Activated CD8-positive, alpha-beta memory T cell treated with anti-CD3 and anti-CD28 coated beads, Interleukin-2, amount 50 U/mL, for 4 hours (primary cell): ENCODE measurements around the gene BTBD1.
A peak's percentile ranks its signal among the peaks of the same experiment; 100 is the strongest.
"Not testable (repeated sequence)": the region's sequence is repeated elsewhere in the genome, so short reads cannot be mapped to it uniquely, and the experiment has no call there.

Experiments used
- DNase-seq: peaks from one replicate; pipeline ENCODE4 v3.0.0-alpha.2; 2020

The BTBD1 gene

DNA sequence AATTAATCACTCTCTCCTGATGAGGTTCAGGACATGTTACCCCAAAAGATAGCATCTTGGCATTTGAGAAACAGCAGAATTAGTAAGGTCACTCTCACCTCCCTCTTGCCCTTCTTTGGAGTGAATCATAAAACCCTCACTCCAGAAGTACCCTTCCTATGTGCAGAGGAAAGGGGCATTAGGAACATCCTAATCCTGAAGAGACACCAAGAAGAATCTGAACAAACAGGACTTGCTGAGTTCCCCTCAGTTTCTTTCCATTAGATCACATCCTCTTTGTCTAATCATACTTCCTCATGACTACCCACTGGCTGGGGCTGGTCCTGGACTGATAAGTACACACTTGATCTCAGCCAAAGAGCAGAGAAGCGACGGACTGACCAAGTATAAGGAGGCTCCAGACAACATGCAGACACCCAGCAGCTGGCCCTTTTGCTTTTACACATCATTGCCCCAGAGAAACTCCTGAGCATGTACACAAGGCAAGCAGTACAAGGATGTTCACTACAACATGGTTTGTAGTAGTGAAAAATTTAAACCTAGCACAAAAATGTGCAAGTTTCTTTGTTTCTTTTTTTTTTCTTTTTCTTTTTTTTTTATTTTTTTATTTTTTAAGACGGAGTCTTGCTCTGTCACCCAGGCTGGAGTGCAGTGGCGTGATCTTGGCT lies 25.4 kb upstream of the BTBD1 start:
- DNase-seq = no peak

DNA sequence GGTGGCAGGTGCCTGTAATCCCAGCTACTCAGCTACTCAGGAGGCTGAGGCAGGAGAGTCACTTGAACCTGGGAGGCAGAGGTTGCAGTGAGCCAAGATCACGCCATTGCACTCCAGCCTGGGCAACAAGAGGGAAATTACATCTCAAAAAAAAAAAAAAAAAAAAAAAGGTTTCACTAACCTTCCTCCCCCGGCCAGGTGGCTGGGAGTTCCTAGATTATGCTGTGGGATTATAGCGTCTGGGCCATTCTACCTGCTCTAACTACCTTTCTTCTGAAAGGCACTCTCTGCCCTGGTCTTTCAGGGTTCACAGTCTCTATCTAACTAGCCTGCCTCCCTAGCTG lies 24.9 kb upstream of the BTBD1 start:
- DNase-seq = not testable (repeated sequence)

DNA sequence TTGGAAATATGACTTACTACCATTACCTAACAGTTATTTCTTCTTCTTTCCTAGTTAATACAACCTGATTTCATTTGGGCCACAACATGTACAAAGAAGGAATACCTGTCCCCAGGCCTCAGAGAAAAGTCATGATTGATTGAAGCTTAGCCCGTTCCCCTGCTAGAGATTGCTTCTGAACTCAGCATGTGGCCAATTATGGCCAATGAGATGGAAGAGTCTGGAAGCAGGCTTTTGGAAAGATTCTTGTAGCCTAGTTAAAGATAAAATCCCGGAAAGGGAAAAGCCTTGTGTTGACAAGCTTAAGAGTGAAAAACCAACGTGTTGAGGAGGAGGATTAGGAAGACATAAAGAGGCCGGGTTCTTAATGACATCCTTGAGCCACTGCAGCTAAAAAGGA lies 23.4 kb upstream of the BTBD1 start:
- no peak for DNase-seq

DNA sequence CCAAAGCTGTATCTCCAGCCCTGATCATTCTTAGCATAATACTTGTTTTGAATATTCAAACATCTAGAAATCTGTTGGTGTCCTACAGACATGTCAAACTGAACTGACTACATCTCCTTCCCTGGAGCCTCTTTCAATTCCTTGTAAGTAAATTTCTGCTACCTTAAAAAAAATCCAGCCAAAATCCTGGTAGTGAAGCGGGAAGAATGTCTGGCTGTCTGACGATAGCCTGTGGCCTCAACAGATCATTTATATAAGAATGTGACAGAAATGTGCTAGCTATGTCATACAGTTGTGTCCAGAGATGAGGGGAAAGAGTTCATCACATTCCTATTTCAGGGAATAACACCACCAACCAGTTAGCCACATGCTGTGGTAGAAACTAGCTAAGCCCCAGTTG lies 21.8 kb upstream of the BTBD1 start:
- no peak for DNase-seq

DNA sequence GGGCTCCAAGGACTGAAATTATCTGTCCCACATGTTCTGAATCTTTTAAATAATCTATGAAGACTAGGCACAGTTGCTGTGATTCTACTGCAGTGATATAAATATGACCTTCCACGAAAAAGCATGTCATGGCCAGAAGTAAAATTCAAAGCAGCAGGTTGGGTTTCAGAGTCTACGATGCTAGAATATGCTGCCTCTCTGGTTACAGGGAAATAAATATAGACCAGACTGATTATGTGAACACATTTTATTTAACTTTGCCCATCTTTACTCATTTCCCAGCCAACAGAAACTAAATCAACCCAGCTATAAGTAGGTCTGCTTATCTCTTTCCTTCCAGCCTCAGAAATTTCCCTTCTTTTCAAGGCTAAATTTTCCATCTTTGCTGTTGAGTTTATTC lies 20.5 kb upstream of the BTBD1 start:
- DNase-seq = no peak

DNA sequence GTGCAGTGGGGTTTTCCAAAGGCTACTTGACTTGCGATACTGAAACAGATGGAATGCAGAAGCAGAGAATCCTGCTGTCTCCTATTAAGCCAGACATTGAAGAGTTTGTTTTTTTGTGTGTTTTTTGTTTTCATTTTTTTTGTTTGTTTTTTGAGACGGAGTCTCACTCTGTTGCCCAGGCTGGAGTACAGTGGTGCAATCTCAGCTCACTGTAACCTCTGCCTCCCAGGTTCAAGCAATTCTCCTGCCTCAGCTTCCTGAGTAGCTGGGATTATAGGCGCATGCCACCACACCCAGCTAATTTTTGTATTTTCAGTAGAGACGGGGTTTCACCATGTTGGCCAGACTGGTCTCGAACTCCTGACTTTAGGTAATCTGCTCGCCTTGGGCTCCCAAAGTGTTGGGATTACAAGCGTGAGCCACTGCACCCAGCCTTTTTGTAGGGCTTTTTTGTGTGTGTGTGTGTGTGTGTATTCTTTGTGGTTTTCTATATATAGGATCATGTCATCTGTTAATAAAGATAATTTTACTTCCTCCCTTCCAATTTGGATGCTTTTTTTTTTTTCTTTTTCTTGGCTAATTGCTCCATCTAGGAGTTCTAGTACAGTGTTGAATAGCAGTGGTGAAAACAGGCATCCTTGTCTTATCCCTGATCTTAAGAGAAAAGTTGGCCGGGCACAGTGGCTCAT lies 19.0 kb upstream of the BTBD1 start:
- DNase-seq = not testable (repeated sequence)

DNA sequence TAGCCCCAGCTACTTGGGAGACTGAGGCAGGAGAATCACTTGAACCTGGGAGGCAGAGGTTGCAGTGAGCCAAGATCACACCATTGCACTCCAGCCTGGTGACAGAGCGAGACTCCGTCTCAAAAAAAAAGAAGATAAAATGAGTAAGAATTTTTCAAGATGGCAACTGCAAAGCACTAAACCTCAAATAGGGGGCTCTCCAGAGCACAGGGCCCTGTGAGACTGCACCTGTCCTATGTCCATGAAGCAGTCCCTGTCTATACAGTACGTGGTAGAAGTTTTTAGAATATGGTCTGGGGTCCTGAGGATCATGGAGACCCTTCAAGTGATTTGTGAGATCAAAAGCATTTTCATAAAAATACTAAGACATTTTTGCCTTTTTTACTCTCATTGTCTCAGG lies 18.4 kb upstream of the BTBD1 start:
- not testable (repeated sequence) for DNase-seq

DNA sequence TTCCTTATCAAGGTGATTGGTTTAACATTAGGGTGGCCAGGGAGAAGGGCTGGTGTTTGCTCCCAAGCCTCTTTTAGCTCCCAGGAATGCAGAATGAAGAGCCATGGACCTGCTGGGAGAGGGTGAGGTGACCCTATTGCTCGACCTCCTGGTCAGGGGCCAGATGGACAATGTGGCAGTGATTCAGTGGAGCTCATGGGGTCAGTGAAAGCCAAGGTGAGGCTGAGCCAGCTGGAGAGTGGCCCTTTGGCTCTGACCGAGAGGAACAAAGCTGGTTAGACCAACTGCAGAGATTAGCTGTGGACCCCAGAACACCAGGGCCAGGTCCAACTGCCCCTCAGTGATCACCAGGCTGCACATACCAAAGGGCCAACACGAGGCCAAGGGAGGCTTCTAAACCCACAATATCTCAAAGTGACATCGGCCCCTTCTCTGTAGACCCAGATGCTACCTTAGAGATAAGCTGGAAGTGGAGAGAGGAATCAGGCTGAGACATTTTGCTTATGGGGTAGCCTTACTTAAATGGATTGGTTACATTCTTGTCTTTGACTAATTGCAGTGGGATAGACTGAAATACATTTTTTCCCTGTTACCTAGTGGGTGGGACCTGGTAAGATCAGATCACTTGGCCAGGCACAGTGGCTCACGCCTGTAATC lies 15.8 kb upstream of the BTBD1 start:
- DNase-seq = no peak

DNA sequence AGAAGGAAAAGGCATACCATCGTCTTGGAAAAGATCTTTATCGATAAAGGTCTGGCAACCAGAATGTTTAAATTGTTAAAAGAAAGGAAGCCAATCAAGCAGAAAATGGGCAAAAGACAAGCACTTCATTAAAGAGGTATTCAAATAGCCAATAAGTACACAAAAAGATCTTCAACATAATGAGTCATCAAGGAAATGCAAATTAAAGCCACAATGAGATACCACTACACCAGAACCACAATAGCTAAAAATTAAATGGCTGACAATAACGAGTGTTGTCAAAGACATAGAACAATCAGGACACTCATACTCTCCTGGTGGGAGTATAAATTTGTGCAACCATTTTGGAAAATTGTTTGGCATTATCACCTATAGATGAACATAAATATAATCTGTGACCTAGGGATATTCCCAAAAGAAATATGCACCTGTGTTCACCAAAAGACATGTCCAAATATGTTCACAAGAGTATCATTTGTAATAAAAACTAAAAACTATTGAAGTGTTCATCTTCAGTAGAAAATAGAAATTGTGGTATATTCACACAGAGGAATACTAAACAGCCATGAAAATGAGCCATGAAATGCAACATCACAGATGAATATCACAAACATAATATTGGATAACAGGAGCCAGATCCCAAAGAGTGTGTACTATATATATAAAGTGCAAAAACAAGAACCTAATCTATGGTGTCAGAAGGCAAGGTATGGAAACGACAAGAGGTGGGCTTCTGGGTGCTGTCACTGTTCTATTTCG lies 14.4 kb upstream of the BTBD1 start:
- no peak for DNase-seq

DNA sequence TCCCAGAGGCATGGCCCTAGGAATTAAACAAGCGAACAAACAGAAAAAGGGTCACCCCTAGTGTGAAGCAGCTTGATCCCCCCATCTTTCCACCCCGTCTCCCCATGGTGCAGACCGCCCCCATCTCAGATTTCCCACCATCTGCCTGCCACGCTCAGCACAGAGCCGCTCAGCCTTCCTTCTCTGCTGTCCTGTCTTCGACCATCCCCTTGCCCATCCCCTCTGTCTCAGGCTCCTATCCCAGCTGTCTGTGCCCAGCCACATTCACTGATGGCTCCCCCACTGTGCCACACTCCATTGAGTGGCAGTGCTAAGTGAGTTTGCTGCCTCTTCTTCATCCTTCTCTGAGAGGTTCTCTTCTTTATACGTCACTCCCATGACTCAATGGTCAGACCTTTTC lies 11.7 kb upstream of the BTBD1 start:
- DNase-seq = no peak

DNA sequence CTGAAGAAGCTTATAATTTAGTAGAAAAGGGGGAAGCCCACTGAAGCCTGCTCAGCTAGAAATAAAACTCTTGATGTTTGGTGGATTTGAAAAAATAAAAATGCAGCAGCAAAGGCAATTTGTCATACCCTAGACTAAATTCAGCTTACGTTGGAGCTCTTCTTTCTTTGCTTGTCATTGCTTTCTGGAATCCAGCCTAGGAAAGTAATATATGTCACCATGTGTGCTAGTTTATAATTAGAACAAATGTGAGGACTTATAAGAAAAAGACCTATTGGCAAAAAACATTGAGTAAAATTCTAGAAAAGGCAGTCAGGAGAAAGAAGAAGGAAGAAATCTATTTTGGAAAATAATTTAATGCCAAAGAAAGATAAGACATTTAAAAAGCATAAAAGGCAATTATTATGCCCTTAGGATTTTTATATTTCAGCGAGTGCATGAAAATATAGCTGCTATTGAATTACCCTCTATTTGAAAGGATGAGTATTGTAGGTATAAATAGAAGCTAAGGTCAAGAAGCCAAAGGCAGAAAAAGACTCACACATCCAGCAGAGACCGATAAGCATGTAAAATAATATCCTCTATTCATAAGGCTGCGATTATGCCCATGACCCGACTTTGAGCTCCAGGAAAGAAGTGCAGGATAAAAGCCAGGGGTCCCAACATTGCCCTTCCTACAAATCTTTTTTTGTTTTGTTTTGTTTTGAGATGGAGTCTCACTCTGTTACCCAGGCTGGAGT lies 10.6 kb upstream of the BTBD1 start:
- no peak for DNase-seq

DNA sequence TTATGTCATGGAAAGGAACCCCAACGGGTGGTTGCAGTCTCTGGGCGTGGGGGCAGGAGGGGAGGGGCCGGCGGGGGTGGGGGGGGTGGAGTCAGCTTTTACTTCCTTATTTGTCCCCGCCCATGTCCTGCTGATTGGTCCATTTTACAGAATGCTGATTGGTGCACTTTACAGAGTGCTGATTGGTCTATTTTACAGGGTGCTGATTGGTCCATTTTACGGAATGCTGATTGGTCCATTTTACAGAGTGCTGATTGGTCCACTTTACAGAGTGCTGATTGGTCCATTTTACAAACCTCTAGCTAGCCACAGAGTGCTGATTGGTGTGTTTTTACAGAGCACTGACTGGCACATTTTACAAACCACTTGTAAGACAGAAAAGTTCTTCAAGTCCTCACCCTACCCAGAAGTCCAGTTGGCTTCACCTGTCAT lies 2.2 kb upstream of the BTBD1 start:
- DNase-seq = peak; percentile 31

DNA sequence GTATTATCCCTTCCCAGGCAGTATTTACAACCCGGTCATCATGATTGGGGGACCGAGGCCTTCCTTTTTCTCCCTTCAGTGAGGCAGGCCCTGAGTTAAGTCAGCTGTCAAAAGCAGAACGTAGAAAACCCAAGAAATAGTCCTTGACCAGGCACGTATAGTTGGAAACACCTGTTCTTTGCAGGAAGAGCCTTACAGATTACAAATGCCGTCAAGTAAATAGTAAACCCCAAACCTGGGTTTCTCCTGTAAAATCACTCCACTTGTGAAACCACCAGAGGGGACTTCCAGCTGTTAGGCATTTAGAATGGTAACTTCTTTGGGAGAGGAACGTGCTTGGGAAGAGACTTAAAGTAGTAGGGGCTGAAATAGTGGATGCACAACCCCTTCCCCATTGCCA lies 1.0 kb upstream of the BTBD1 start:
- no peak for DNase-seq

DNA sequence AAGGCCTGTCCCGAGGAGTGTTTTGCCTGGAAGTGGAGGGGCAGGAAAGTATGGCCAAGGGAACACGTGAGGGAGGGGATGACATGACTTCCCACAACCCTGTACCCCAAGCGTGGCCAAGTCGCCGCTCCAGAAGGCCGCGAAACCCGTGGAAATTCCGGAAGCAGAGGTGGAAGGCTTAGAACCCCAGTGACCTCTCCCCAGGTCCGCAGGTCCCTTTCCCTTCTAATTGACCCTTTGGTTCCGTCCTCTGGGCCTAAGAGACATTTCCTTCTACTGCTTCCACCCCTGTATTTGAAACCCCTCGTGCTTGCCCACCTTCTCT lies 548 bp upstream of the BTBD1 start:
- DNase-seq = no peak

DNA sequence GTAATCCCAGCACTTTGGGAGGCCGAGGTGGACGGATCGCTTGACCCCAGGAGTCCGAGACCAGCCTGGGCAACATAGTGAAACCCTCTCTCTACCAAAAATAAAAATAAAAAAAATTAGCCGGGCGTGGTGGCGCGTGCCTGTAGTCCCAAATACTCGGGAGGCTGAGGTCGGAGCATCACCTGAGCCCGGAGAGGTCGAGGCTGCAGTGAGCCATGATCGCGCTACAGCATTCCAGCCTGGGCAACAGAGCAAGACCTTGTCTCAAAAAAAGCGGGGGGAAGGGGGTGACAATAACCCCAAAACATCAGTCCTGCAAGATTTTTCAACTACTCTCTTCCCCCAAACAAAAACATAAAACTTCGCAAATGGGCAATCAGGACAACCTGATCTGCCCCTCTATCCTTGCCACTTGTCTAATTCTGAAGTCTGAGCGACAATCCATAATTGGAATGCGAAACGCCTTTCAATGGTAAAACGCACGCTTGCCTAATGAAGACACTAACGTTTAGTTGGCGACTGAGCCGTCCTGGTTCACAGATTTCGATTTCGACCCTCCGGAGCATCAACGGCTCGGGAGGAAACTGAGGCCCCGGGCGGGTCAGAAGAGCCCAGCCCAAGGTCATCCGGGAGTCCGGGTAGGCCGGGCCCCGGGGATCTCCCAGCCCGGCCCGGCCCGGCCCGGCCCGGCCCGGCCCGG lies 868 bp downstream of the BTBD1 start:
- no peak for DNase-seq

DNA sequence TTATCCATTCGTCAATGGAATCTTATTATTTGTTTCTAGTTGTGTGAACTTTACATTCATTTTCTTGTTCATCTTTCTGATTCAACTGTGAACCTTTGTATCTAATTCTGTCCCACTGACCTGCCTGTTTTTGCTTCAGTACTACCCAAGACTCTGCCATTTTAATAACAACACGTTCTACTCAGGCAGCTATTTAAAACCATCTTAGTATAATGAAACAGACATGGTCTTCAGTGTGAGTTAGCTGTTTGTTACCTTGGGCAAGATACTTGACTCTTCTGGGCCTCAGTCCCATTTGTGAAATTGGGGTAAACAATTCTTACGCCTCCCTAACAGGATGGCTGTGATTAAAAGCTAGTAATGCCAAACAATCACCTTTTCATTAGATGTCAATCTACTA lies 1.6 kb downstream of the BTBD1 start:
- DNase-seq = no peak

DNA sequence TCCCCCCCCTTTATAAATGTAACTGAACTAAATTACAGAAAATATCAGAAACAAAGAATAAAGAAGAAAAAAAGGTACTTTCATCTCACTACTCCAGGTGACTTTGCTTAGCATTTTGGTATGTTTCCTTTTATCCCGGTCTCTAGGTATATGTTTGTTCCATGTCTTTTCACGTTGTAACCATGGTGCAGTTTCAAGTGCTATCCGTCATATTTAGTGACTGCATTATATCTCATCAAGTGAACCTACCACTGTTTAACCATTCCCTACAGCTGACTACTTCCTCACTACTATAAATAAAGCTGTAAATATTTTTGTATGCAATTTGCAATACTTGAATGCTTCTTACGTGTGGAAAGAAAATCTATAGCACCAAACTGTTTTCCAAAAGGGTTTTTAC lies 2.2 kb downstream of the BTBD1 start:
- no peak for DNase-seq

DNA sequence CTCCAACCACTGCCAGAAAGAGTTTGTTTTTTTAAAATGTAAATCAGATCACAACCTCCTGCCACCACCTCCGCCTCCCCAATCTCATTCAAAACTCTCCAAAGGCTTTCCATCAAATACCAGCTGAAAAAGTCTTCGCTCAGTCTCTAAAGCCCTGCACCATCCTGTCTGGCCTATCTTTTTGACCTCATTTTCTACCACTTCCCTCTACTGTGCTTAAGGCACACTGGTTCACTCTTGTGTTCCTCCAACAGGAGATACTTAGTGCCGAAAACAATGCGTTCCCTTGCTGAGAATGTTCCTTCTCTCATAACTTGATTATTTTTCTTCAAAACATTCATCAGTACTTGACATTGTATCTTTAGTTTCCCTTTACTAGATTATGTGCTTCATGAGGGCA lies 3.5 kb downstream of the BTBD1 start:
- no peak for DNase-seq

DNA sequence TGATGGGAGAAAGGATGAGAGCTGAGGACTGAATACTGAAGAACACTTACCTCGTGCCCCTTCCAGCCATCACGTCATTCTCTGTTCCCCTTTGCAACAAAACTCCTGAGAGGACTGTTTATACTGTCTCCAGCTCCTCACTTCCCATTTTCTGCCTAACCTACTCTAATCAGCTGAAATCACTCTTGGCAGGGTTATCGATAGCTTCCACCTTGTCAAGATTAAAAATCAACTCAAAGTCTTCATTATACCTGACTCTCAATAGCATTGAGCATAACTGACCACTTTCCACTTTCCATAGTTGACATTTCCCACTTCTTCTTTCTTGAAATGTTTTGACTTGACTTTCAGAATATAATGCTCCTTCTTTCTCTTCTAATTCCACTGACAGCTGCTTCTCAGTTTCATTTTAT lies 4.3 kb downstream of the BTBD1 start:
- no peak for DNase-seq

DNA sequence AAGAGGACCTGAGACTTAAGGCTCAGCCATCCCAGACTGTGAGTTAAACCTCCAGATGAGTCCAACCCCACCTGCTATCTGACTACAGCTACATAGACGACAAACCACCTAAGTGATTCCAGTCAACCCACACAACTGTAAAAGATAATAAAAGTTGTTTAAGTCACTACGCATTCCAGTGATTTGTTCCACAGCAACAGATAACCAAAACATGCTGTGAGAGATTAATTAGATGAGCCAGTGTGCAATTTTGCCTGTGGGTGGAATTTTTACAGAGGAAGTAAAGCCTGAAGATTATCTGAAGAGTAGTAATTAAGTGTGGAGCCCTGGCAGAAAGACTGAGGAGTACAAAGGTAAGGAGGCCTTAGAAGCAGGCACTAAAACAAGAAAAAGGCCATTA lies 5.4 kb downstream of the BTBD1 start:
- no peak for DNase-seq

DNA sequence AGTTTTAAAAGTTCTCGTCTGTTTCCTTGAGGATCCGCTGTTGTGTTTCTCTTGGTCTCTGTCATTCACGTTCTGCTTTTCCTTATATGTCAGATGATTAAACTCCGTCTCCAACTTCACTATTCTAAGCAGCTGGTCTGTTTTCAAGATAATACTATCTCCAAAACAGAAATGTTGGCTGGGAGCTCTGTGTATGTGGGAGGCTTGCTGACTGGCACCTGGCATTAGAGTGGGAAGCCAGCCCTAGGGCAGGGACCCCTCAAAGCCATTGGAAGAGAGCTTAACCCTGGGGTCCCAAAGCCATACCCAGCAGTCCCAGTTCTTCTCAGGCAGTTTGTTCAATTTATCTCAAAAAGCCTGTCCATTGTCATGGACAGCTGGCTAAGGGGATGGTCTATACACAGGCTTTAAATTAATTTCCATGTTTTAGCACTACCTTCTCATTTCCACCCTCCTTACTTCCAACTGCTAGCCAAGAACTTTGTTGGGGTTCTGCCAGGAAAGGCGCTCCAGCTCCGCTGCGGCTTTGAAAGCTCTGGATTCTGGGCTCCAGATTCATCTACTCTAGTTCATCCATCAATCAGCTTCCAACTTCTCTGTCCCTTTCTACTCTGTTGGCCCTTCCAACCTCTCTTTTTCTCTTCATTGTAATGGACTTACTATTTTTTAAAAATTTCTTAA lies 9.2 kb downstream of the BTBD1 start:
- DNase-seq = no peak

DNA sequence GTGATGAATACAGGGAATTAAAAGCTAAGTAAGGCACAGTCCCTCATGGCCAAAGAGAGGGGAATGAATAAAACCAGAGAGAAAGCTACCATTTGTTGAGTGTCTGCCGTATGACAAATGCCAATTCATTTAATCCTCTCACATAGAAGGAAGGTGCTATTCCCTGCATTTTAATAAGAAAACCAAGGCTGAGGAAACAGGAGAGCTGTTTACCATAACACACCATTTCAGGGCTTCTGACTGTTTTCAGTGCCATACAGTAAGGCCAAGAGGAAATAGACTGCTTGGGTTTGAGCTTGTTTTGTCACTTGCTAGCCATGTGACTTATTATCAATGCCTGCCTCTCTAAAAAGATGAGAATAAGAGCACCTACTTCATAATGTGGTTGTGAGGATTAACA lies 10.1 kb downstream of the BTBD1 start:
- no peak for DNase-seq
